HCT116 (cell line): ENCODE data around the gene PLEKHG1. TPM values are rescaled to one million over a fixed set of nuclear protein-coding genes. Genes with fewer than 3 reads are reported as not detected.

ENCODE experiments used
- ATAC-seq: fragments of 200-7000 bp; cut with Tn5 transposase; 2 replicates; pipeline ENCODE4 v1.9.1; 2020; ENCODE audit warnings: mild to moderate bottlenecking, moderate library complexity
- BruUV-seq: library from RNA; stranded (reverse); fragments of 400-500 nt; replicated peaks from 2 replicates; lab custom pipeline; 2021; lab: Mats Ljungman, UMichigan
- CTCF ChIA-PET: fragments of 300-600 bp; sonication (Branson Sonifier 250); formaldehyde crosslinking; loops from one replicate; lab custom pipeline; 2021; ENCODE audit warnings: antibody characterized with exemption; lab: Charles Lee
- POLR2A ChIA-PET: fragments of 300-600, 350-600 bp; sonication (Branson Sonifier 250); formaldehyde crosslinking; loops from one replicate; lab custom pipeline; 2021; ENCODE audit warnings: antibody characterized with exemption; lab: Charles Lee
- RAD21 ChIA-PET, 2 experiments: fragments of 300-600 bp; sonication (Branson Sonifier 250); formaldehyde crosslinking; loops; one replicate each; lab custom pipeline; 2023; ENCODE audit warnings: low total read pairs in 2 of 2; ENCODE audit not compliant: uncharacterized antibody in 2 of 2, unreplicated experiment in 2 of 2, low non-redundant PET in 1 of 2; lab: Charles Lee
- DNase-seq: peaks from one replicate; pipeline ENCODE4 v3.0.0-alpha.2; 2010; ENCODE audit warnings: low read depth, low spot score
- H2AFZ ChIP-seq: fragments of 200-600 bp; shearing (Covaris generic), sonication (generic); 2 replicates; pipeline ENCODE4 v1.6.1; 2017; ENCODE audit warnings: low read depth, mixed run types, mixed read lengths, antibody characterized with exemption, low read length; ENCODE audit not compliant: poor library complexity, severe bottlenecking
- H3K27ac ChIP-seq: 2 replicates; pipeline ENCODE4 v1.5.1; 2012; ENCODE audit warnings: low read depth, low read length
- H3K27me3 ChIP-seq: fragments of 200-600 bp; sonication (generic); 2 replicates; pipeline ENCODE4 v1.6.1; 2016; ENCODE audit warnings: mixed run types, low read length, mixed read lengths; ENCODE audit not compliant: insufficient read depth
- H3K36me3 ChIP-seq, 2 experiments: fragments of 200-500 bp in 1 of 2; fragments of 200-600 bp in 1 of 2; sonication (Bioruptor generic) in 1 of 2; sonication (generic) in 1 of 2; 2 replicates each; pipeline versions ENCODE4 v1.5.1 to v1.6.1; 2014 to 2016; ENCODE audit warnings: low read length in 2 of 2, inconsistent platforms in 1 of 2, mixed read lengths in 1 of 2, mixed run types in 1 of 2; ENCODE audit not compliant: insufficient read depth in 2 of 2, control insufficient read depth in 1 of 2
- H3K4me1 ChIP-seq, 2 experiments: fragments of 200-600 bp in 1 of 2; sonication (generic) in 1 of 2; 2 replicates each; pipeline versions ENCODE4 v1.5.1 to v1.6.1; 2012 to 2017; ENCODE audit warnings: low read length in 2 of 2, inconsistent platforms in 1 of 2, mild to moderate bottlenecking in 1 of 2, mixed read lengths in 1 of 2, mixed run types in 1 of 2, moderate library complexity in 1 of 2; ENCODE audit not compliant: insufficient read depth in 2 of 2, control insufficient read depth in 1 of 2
- H3K4me2 ChIP-seq: fragments of 200-600 bp; sonication (generic); 2 replicates; pipeline ENCODE4 v1.6.1; 2017; ENCODE audit warnings: mixed run types, low read length, mixed read lengths
- H3K4me3 ChIP-seq, 2 experiments: fragments of 200-600 bp in 1 of 2; sonication (generic) in 1 of 2; replicated peaks in 1 of 2; 2 replicates each; pipeline ENCODE4 v1.5.1; 2011 to 2016; ENCODE audit warnings: low read length in 2 of 2, control low read depth in 1 of 2, low read depth in 1 of 2, mild to moderate bottlenecking in 1 of 2, mixed read lengths in 1 of 2, mixed run types in 1 of 2
- H3K79me2 ChIP-seq: fragments of 200-600 bp; sonication (generic); 2 replicates; pipeline ENCODE4 v1.6.1; 2017; ENCODE audit warnings: mild to moderate bottlenecking, mixed run types, low read length, moderate library complexity, mixed read lengths; ENCODE audit not compliant: insufficient read depth
- H3K9ac ChIP-seq: fragments of 200-600 bp; sonication (generic); 2 replicates; pipeline ENCODE4 v1.6.1; 2016; ENCODE audit warnings: low read length, mixed read lengths
- H3K9me2 ChIP-seq: fragments of 200-600 bp; sonication (generic), shearing (Covaris generic); 2 replicates; pipeline ENCODE4 v1.6.1; 2017; ENCODE audit warnings: mixed run types, mild to moderate bottlenecking, moderate library complexity; ENCODE audit not compliant: insufficient read depth
- H3K9me3 ChIP-seq, 2 experiments: fragments of 200-500 bp in 1 of 2; fragments of 200-600 bp in 1 of 2; sonication (Bioruptor generic) in 1 of 2; sonication (generic) in 1 of 2; 2 replicates each; pipeline ENCODE4 v1.6.1; 2014 to 2017; ENCODE audit warnings: low read length in 2 of 2, mixed read lengths in 2 of 2, inconsistent platforms in 1 of 2, low read depth in 1 of 2, mild to moderate bottlenecking in 1 of 2, mixed run types in 1 of 2, moderate library complexity in 1 of 2; ENCODE audit not compliant: control insufficient read depth in 1 of 2, insufficient read depth in 1 of 2
- H4K20me1 ChIP-seq: fragments of 200-600 bp; sonication (generic), shearing (Covaris generic); 2 replicates; pipeline ENCODE4 v1.6.1; 2017; ENCODE audit warnings: mixed run types, mild to moderate bottlenecking, moderate library complexity; ENCODE audit not compliant: insufficient read depth
- CEBPB ChIP-seq: IDR thresholded peaks from 2 replicates; pipeline ENCODE4 v1.6.1; 2012; ENCODE audit warnings: low read depth
- POLR2A ChIP-seq: IDR thresholded peaks from 2 replicates; pipeline ENCODE4 v1.7.0; 2011; ENCODE audit warnings: borderline replicate concordance; ENCODE audit not compliant: insufficient read depth, insufficient read length; ENCODE audit errors: extremely low read depth
- POLR2AphosphoS5 ChIP-seq: IDR thresholded peaks from 2 replicates; pipeline ENCODE4 v1.6.1; 2011; ENCODE audit warnings: mild to moderate bottlenecking, low read depth, low read length, moderate library complexity
- RAD21 ChIP-seq: IDR thresholded peaks from 2 replicates; pipeline ENCODE4 v1.6.1; 2012; ENCODE audit warnings: low read depth, mild to moderate bottlenecking
- SRF ChIP-seq: IDR thresholded peaks from 2 replicates; pipeline ENCODE4 v1.6.1; 2012; ENCODE audit warnings: low read depth
- YY1 ChIP-seq: IDR thresholded peaks from 2 replicates; pipeline ENCODE4 v1.6.1; 2011; ENCODE audit warnings: low read length, low read depth, moderate library complexity, mild to moderate bottlenecking; ENCODE audit not compliant: insufficient replicate concordance; ENCODE audit errors: extremely low read depth
- ZFX ChIP-seq: fragments of 450-650 bp; IDR thresholded peaks from 2 replicates; pipeline ENCODE4 v1.6.1; 2017
- intact Hi-C: fragments of 100-400 bp; cut with micrococcal nuclease; formaldehyde crosslinking; loops from 2 replicates; pipeline ENCODE4 v1.10.0; 2022
- total RNA-seq: library from RNA; stranded (reverse); gene quantifications from one replicate; pipeline ENCODE4 v1.2.1, GENCODE V29; 2021; ENCODE audit not compliant: unreplicated experiment
- TF ChIP-seq, protein P1 (sequence below): IDR thresholded peaks from 2 replicates; pipeline ENCODE4 v1.6.1; 2012; ENCODE audit warnings: low read depth
- TF ChIP-seq, protein P2 (sequence below): IDR thresholded peaks from 2 replicates; pipeline ENCODE4 v1.6.1; 2012
- TF ChIP-seq, protein P3 (sequence below): IDR thresholded peaks from 2 replicates; pipeline ENCODE4 v1.6.1; 2011; ENCODE audit warnings: mild to moderate bottlenecking, low read length, moderate library complexity; ENCODE audit not compliant: insufficient replicate concordance; ENCODE audit errors: extremely low read depth

The PLEKHG1 gene
- total RNA-seq, 1 experiment from 2014 or later = 10.4 TPM

DNA sequence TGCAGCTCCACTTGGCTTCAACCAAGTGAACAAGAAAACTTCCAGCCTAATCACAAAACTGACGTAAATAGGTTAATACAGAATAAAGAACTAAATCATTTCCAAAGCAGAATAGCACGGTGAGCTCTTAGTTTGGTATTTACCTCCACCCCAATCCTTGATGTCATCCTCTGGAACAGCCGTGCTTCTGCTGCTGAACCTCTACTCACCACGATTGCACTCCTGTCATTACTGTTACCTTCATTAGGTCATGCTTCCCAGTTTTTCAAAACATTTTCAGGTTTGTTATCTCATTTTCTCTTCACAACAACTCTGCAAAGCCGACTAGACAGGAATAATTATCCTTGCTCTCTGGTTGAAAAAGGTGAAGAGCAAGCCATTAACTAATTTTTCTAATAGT, 15.6 kb upstream of the PLEKHG1 start:
- Histone ChIP-seq H3K27me3 (no peaks in the 10 kb centered on the region), H3K36me3 (no peaks in the 10 kb centered on the region), H3K27ac (no peak overlapping the region), H3K4me3 (no peak overlapping the region), H3K4me2 (no peak overlapping the region), H3K9me3 (no peaks in the 10 kb centered on the region), H3K9me2 (no peaks in the 10 kb centered on the region), H4K20me1 (no peaks in the 10 kb centered on the region), H3K9ac (no peak overlapping the region), H3K4me1 (peaks cover 0 to 6% of the 10 kb centered on the region in 2 experiments; a peak in 1 of 4 replicates), H3K79me2 (no peaks in the 10 kb centered on the region), H2AFZ (no peak overlapping the region)
- ATAC-seq (no peak), DNase-seq (no peak)
- ChIA-PET CTCF (no interaction called here), POLR2A (no interaction called here), RAD21 (no interaction called here)
- TF ChIP-seq, protein P1, sequence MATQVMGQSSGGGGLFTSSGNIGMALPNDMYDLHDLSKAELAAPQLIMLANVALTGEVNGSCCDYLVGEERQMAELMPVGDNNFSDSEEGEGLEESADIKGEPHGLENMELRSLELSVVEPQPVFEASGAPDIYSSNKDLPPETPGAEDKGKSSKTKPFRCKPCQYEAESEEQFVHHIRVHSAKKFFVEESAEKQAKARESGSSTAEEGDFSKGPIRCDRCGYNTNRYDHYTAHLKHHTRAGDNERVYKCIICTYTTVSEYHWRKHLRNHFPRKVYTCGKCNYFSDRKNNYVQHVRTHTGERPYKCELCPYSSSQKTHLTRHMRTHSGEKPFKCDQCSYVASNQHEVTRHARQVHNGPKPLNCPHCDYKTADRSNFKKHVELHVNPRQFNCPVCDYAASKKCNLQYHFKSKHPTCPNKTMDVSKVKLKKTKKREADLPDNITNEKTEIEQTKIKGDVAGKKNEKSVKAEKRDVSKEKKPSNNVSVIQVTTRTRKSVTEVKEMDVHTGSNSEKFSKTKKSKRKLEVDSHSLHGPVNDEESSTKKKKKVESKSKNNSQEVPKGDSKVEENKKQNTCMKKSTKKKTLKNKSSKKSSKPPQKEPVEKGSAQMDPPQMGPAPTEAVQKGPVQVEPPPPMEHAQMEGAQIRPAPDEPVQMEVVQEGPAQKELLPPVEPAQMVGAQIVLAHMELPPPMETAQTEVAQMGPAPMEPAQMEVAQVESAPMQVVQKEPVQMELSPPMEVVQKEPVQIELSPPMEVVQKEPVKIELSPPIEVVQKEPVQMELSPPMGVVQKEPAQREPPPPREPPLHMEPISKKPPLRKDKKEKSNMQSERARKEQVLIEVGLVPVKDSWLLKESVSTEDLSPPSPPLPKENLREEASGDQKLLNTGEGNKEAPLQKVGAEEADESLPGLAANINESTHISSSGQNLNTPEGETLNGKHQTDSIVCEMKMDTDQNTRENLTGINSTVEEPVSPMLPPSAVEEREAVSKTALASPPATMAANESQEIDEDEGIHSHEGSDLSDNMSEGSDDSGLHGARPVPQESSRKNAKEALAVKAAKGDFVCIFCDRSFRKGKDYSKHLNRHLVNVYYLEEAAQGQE = no peak
- TF ChIP-seq CEBPB (no peak), POLR2AphosphoS5 (no peak), ZFX (no peak)
- no TSS peak for BruUV-seq
- intact Hi-C loops = no loop called here

DNA sequence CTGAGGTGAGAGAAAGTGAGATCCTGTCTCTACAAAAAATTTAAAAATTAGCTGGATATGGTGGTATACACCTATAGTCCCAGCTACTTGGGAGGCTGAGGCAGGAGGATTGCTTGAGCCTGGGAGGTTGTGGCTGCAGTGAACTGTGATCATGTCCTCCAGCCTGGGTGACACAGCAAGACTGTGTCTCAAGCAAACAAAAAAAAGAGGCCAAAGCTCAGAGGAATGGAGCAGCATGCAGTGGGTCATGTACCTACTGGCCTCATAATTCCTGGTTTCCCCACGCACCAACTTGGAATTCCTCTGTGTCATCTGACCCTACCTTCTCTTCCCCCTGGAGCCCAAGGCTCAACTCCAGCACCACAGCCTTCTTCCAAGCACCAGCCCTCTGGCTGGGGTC, 15.1 kb upstream of the PLEKHG1 start:
- Histone ChIP-seq H3K36me3 (no peaks in the 10 kb centered on the region), H3K4me3 (no peak overlapping the region), H3K4me1 (peaks cover 0 to 6% of the 10 kb centered on the region in 2 experiments; a peak in 1 of 4 replicates), H3K4me2 (no peak overlapping the region), H3K9ac (no peak overlapping the region), H3K9me3 (no peaks in the 10 kb centered on the region), H4K20me1 (no peaks in the 10 kb centered on the region), H3K9me2 (no peaks in the 10 kb centered on the region), H3K27ac (no peak overlapping the region), H3K27me3 (no peaks in the 10 kb centered on the region), H2AFZ (no peak overlapping the region), H3K79me2 (no peaks in the 10 kb centered on the region)
- CTCF ChIA-PET = no interaction called here
- TF ChIP-seq, protein P2, sequence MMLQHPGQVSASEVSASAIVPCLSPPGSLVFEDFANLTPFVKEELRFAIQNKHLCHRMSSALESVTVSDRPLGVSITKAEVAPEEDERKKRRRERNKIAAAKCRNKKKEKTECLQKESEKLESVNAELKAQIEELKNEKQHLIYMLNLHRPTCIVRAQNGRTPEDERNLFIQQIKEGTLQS = no peak
- TF ChIP-seq YY1 = no peak
- TF ChIP-seq POLR2A = no peak
- TF ChIP-seq, protein P3, sequence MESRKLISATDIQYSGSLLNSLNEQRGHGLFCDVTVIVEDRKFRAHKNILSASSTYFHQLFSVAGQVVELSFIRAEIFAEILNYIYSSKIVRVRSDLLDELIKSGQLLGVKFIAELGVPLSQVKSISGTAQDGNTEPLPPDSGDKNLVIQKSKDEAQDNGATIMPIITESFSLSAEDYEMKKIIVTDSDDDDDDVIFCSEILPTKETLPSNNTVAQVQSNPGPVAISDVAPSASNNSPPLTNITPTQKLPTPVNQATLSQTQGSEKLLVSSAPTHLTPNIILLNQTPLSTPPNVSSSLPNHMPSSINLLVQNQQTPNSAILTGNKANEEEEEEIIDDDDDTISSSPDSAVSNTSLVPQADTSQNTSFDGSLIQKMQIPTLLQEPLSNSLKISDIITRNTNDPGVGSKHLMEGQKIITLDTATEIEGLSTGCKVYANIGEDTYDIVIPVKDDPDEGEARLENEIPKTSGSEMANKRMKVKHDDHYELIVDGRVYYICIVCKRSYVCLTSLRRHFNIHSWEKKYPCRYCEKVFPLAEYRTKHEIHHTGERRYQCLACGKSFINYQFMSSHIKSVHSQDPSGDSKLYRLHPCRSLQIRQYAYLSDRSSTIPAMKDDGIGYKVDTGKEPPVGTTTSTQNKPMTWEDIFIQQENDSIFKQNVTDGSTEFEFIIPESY = no peak
- TF ChIP-seq RAD21 = no peak
- no peak for TF ChIP-seq CEBPB
- TF ChIP-seq POLR2AphosphoS5 = no peak
- TF ChIP-seq SRF = no peak
- intact Hi-C loops = no loop called here
- BruUV-seq = no TSS peak
- RAD21 ChIA-PET = no interaction called here
- DNase-seq (no peak), ATAC-seq (no peak)
- POLR2A ChIA-PET = no interaction called here
